Hepatocyte (in vitro differentiated cells): ENCODE results near the gene TNFSF12.

ENCODE experiments used
- EZH2 ChIP-seq: fragments of 200-600 bp; sonication (generic); IDR thresholded peaks from 2 replicates; pipeline ENCODE4 v1.6.1; 2016; ENCODE audit warnings: antibody characterized with exemption, mild to moderate bottlenecking, borderline replicate concordance
- TF ChIP-seq, protein P1 (sequence below): fragments of 200-600 bp; sonication (generic); IDR thresholded peaks from 2 replicates; pipeline ENCODE4 v1.5.1; 2016; ENCODE audit warnings: antibody characterized with exemption, mild to moderate bottlenecking; ENCODE audit not compliant: poor library complexity

DNA sequence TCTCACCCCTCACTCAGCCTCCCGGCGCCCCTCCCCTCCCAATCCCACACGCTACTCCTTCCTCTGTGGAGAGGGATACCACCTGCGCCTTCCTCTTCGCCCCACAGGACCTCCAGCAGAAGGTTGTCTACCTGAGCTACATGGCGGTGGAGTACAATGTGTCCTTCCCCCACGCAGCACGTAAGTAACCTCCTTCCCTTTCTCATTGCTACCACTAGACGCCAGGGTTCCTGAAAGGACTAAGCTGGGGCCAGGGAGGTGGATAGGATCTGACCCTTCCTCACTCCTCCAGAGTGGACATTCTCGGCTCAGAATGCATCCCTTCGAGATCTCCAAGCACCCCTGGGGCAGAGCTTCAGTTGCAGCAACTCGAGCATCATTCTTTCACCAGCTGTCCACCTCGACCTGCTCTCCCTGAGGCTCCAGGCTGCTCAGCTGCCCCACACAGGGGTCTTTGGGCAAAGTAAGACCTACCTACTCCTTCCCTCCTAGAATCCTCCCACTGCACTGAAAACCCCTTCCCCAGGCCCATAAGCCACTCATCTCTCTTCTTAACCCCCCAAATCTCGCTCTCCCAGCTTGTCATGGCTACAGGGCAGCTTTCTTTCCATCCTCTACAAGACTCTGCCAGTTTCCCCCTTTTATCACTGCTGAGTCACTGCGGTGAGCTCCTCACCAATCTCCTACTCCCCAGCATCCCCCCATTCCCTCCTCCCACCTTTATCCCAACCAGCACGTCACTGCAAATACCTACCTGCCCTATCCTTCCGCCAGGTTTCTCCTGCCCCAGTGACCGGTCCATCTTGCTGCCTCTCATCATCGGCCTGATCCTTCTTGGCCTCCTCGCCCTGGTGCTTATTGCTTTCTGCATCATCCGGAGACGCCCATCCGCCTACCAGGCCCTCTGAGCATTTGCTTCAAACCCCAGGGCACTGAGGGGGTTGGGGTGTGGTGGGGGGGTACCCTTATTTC lies 32.0 kb downstream of the TNFSF12 start:
- TF ChIP-seq, protein P1, sequence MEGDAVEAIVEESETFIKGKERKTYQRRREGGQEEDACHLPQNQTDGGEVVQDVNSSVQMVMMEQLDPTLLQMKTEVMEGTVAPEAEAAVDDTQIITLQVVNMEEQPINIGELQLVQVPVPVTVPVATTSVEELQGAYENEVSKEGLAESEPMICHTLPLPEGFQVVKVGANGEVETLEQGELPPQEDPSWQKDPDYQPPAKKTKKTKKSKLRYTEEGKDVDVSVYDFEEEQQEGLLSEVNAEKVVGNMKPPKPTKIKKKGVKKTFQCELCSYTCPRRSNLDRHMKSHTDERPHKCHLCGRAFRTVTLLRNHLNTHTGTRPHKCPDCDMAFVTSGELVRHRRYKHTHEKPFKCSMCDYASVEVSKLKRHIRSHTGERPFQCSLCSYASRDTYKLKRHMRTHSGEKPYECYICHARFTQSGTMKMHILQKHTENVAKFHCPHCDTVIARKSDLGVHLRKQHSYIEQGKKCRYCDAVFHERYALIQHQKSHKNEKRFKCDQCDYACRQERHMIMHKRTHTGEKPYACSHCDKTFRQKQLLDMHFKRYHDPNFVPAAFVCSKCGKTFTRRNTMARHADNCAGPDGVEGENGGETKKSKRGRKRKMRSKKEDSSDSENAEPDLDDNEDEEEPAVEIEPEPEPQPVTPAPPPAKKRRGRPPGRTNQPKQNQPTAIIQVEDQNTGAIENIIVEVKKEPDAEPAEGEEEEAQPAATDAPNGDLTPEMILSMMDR = no peak
- no peak for TF ChIP-seq EZH2
